Uterus (tissue), 4 donors: ENCODE results near the gene SETDB2. TPM values are rescaled to one million over a fixed set of nuclear protein-coding genes. Genes with fewer than 3 reads are reported as not detected.

ENCODE experiments used
- DNase-seq, 2 donors: peaks; one replicate each; pipeline ENCODE4 v3.0.0-alpha.2; 2019 to 2020
- H3K27ac ChIP-seq, 2 donors: fragments of 200-600 bp; sonication (generic); 1 replicate in 1 of 2; 2 replicates in 1 of 2; pipeline ENCODE4 v1.5.1; 2016 to 2018
- H3K27me3 ChIP-seq, 2 donors: fragments of 200-600 bp; sonication (generic); one replicate each; pipeline ENCODE4 v1.5.1; 2018 to 2019; ENCODE audit warnings: control low read depth in 1 of 2
- H3K36me3 ChIP-seq, 2 donors: fragments of 200-600 bp; sonication (generic); one replicate each; pipeline ENCODE4 v1.5.1; 2019; ENCODE audit warnings: control low read depth in 1 of 2
- H3K4me1 ChIP-seq, 2 donors: fragments of 200-600 bp; sonication (generic); one replicate each; pipeline ENCODE4 v1.5.1; 2018 to 2019; ENCODE audit warnings: control low read depth in 1 of 2
- H3K4me3 ChIP-seq, 2 donors: fragments of 200-600 bp; sonication (generic); 1 replicate in 1 of 2; 2 replicates in 1 of 2; pipeline ENCODE4 v1.5.1; 2018 to 2019; ENCODE audit warnings: mild to moderate bottlenecking in 1 of 2
- H3K9me3 ChIP-seq, 2 donors: fragments of 200-600 bp; sonication (generic); one replicate each; pipeline ENCODE4 v1.5.1; 2019; ENCODE audit warnings: control low read depth in 1 of 2
- POLR2A ChIP-seq, 2 donors: fragments of 450-650 bp; IDR thresholded peaks; one replicate each; pipeline ENCODE4 v1.6.1; 2016; ENCODE audit warnings: antibody characterized with exemption in 2 of 2, mild to moderate bottlenecking in 1 of 2, moderate library complexity in 1 of 2
- intact Hi-C: fragments of 100-400 bp; cut with DNase I; formaldehyde crosslinking; loops from one replicate; pipeline ENCODE4 v1.15.1; 2023; ENCODE audit warnings: low total_unique reads
- total RNA-seq, 4 donors: library from RNA; depleted of rRNA in 3 of 4; stranded (reverse); fragments of >200 nt in 3 of 4; gene quantifications; one replicate each; pipeline versions ENCODE4 v1.1.0 to v1.2.4, GENCODE V29; 2014 to 2023
- TF ChIP-seq, protein P1 (sequence below), 4 experiments: fragments of 200-600 bp in 2 of 4; fragments of 450-650 bp in 2 of 4; sonication (generic) in 2 of 4; IDR thresholded peaks; one replicate each; pipeline ENCODE4 v1.5.1; 2016 to 2019; ENCODE audit warnings: antibody characterized with exemption in 4 of 4, mild to moderate bottlenecking in 2 of 4, moderate library complexity in 1 of 4
- donor health status: DM: yes; HTN: yes; CAD: no.

The SETDB2 gene
- total RNA-seq, 4 donors from 2014 or later = 9.5 to 24.1 (median 19.0) TPM

GRCh38 chr13:49512578-49512977 lies 68.5 kb downstream of the SETDB2 start:
- Histone ChIP-seq H3K36me3 (no peaks in the 10 kb centered on the region), H3K27ac (no peak overlapping the region), H3K4me3 (no peak overlapping the region), H3K9me3 (no peaks in the 10 kb centered on the region), H3K27me3 (no peaks in the 10 kb centered on the region), H3K4me1 (no peaks in the 10 kb centered on the region)
- TF ChIP-seq, protein P1, sequence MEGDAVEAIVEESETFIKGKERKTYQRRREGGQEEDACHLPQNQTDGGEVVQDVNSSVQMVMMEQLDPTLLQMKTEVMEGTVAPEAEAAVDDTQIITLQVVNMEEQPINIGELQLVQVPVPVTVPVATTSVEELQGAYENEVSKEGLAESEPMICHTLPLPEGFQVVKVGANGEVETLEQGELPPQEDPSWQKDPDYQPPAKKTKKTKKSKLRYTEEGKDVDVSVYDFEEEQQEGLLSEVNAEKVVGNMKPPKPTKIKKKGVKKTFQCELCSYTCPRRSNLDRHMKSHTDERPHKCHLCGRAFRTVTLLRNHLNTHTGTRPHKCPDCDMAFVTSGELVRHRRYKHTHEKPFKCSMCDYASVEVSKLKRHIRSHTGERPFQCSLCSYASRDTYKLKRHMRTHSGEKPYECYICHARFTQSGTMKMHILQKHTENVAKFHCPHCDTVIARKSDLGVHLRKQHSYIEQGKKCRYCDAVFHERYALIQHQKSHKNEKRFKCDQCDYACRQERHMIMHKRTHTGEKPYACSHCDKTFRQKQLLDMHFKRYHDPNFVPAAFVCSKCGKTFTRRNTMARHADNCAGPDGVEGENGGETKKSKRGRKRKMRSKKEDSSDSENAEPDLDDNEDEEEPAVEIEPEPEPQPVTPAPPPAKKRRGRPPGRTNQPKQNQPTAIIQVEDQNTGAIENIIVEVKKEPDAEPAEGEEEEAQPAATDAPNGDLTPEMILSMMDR (IDR thresholded peaks at IDR 0.05) = no peak
- no peak for TF ChIP-seq POLR2A (IDR thresholded peaks at IDR 0.05)
- intact Hi-C loops = no loop called here
- no peak for DNase-seq

DNA sequence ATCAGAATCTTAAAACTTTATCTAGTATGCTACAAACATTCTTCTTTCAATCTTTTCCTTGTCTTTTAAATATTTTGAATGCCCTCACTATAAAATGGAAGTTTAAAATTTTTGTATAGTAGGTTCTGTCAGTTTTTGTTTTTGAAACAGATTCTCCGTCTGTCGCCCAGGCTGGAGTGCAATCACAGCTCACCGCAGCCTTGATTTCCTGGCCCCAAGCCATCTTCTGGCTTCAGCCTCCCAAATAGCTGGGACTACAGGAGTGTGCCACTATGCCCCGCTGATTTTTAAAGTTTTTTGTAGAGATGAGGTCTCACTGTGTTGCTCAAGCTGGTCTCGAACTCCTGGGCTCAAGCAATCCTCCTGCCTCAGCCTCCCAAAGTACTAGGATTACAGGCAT lies 72.4 kb downstream of the SETDB2 start:
- Histone ChIP-seq H3K9me3 (no peaks in the 10 kb centered on the region), H3K4me3 (no peak overlapping the region), H3K36me3 (no peaks in the 10 kb centered on the region), H3K4me1 (no peaks in the 10 kb centered on the region), H3K27me3 (no peaks in the 10 kb centered on the region), H3K27ac (no peak overlapping the region)
- TF ChIP-seq, protein P1 (IDR thresholded peaks at IDR 0.05) = no peak
- no peak for TF ChIP-seq POLR2A (IDR thresholded peaks at IDR 0.05)
- DNase-seq = no peak
- intact Hi-C loops = no loop called here

DNA sequence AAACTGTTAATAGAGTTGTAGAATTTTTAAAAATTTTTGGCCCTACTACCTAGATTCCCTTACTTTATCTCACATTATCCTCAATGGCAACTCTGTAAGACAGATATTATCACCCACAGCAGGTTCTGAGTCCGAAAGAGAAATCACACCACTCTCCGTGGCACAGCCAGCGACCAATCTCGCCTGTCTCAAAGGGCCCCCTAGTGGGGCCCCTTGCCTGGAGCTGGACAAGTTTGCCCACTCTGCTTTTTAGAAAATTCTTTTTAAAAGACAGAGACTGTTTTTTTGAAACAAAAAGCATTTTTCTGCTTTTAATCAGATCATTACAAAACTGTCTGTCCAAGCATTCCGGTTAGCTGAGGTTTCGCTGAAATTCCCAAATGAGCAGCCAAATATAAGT lies 73.4 kb downstream of the SETDB2 start:
- TF ChIP-seq, protein P1 (IDR thresholded peaks at IDR 0.05) = no peak
- no peak for TF ChIP-seq POLR2A (IDR thresholded peaks at IDR 0.05)
- intact Hi-C loops = no loop called here
- Histone ChIP-seq H3K27ac (no peak overlapping the region), H3K9me3 (no peaks in the 10 kb centered on the region), H3K4me1 (no peaks in the 10 kb centered on the region), H3K4me3 (no peak overlapping the region), H3K27me3 (no peaks in the 10 kb centered on the region), H3K36me3 (no peaks in the 10 kb centered on the region)
- no peak for DNase-seq

GRCh38 chr13:49521224-49521623 lies 77.2 kb downstream of the SETDB2 start:
- Histone ChIP-seq H3K4me3 (no peak overlapping the region), H3K27me3 (no peaks in the 10 kb centered on the region), H3K27ac (peak overlapping the region; percentile 13 to 34), H3K4me1 (no peaks in the 10 kb centered on the region), H3K9me3 (no peaks in the 10 kb centered on the region), H3K36me3 (no peaks in the 10 kb centered on the region)
- intact Hi-C loops = no loop called here
- TF ChIP-seq, protein P1 (IDR thresholded peaks at IDR 0.05) = no peak
- TF ChIP-seq POLR2A (IDR thresholded peaks at IDR 0.05) = no peak
- DNase-seq = no peak

GRCh38 chr13:49524740-49525501 lies 80.8 kb downstream of the SETDB2 start:
- intact Hi-C loops = no loop called here
- DNase-seq = no peak
- no peaks in the 10 kb centered on the region for H3K4me1 ChIP-seq
- no peaks in the 10 kb centered on the region for H3K9me3 ChIP-seq
- no peaks in the 10 kb centered on the region for H3K27me3 ChIP-seq
- no peak overlapping the region for H3K4me3 ChIP-seq
- no peaks in the 10 kb centered on the region for H3K36me3 ChIP-seq
- TF ChIP-seq POLR2A (IDR thresholded peaks at IDR 0.05) = no peak
- TF ChIP-seq, protein P1 (IDR thresholded peaks at IDR 0.05) = no peak
- no peak overlapping the region for H3K27ac ChIP-seq
